ENCODE data around the gene CTU2. TPM values are rescaled to one million over a fixed set of nuclear protein-coding genes. Genes with fewer than 3 reads are reported as not detected.

Gene CTU2
- total and polyA plus RNA-seq, 2 donors (not counting 1 experiment from before 2014, with no cell fraction given), result 7.6 to 11.9 TPM

DNA sequence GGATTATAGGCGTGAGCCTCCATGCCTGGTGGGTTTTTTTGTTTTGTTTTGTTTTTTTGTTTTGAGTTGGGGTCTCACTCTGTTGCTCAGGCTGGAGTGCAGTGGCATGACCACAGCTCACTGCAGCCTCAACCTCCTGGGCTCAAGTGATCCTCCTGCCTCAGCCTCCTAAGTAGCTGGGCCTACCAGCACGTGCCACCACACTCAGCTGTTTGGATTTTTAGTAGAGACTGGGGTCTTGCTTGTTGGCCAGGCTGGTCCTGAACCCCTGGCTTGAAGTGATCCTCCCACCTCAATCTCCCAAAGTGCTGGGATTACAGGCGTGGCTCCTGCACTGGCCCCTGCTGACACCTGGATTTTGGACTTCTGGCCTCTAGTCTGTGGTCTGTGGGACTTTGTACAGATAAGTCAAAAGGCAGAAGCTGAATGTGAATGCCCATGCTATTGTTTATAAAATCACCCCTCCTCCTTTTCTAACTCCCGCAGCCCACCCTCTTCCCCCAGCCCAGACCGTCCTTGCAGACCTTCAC lies 25.7 kb upstream of the CTU2 start:
- H2AFZ ChIP-seq (ENCODE audit: low read length), result no peak overlapping the region
- no peak overlapping the region for H3K4me3 ChIP-seq (replicated peaks in 1 of 4; ENCODE audit: control extremely low read depth in 1 of 4, insufficient read depth in 1 of 4, low read depth in 3 of 4, low read length in 4 of 4)

GRCh38 chr16:88681084-88681680 lies 25.1 kb upstream of the CTU2 start:
- Histone ChIP-seq H3K4me1 (ENCODE audit: control insufficient read depth, extremely low read depth, insufficient read depth, low read length) (peaks cover 8% of the 10 kb centered on the region), H3K4me3 (replicated peaks in 1 of 4; ENCODE audit: control extremely low read depth in 1 of 4, insufficient read depth in 1 of 4, low read depth in 3 of 4, low read length in 4 of 4) (no peak overlapping the region), H3K27me3 (ENCODE audit: control insufficient read depth, insufficient read depth, low read length) (peaks cover 4% of the 10 kb centered on the region), H3K4me2 (ENCODE audit: extremely low read depth, insufficient read depth, low read length) (no peak overlapping the region), H2AFZ (ENCODE audit: low read length) (no peak overlapping the region), H4K20me1 (ENCODE audit: control insufficient read depth, extremely low read depth, insufficient read depth, low read length) (no peaks in the 10 kb centered on the region), H3K79me2 (ENCODE audit: control insufficient read depth, insufficient read depth, low read length) (no peaks in the 10 kb centered on the region), H3K27ac (ENCODE audit: insufficient read depth, low read length) (no peak overlapping the region), H3K9ac (ENCODE audit: insufficient read depth, low read length) (no peak overlapping the region), H3K9me3 (ENCODE audit: control insufficient read depth, insufficient read depth, low read depth, low read length) (no peaks in the 10 kb centered on the region), H3K36me3 (ENCODE audit: control insufficient read depth, insufficient read depth, low read length) (no peaks in the 10 kb centered on the region)
- no peak for DNase-seq (ENCODE audit: low read depth in 2 of 2)
- TF ChIP-seq CTCF (conservative IDR thresholded peaks at IDR 0.05 in 1 of 2, IDR thresholded peaks at IDR 0.05 in 1 of 2; ENCODE audit: low read depth in 1 of 2, low read length in 2 of 2), result no peak
- no peak for TF ChIP-seq EZH2 (IDR thresholded peaks at IDR 0.05; ENCODE audit: low read length, missing control alignments)

More for the DNA sequence above, 25.7 kb upstream of the CTU2 start:
- no peaks in the 10 kb centered on the region for H3K9me3 ChIP-seq (ENCODE audit: control insufficient read depth, insufficient read depth, low read depth, low read length)
- H3K9ac ChIP-seq (ENCODE audit: insufficient read depth, low read length), result no peak overlapping the region
- TF ChIP-seq EZH2 (IDR thresholded peaks at IDR 0.05; ENCODE audit: low read length, missing control alignments) (no peak), CTCF (conservative IDR thresholded peaks at IDR 0.05 in 1 of 2, IDR thresholded peaks at IDR 0.05 in 1 of 2; ENCODE audit: low read depth in 1 of 2, low read length in 2 of 2) (no peak)
- H3K4me1 ChIP-seq (ENCODE audit: control insufficient read depth, extremely low read depth, insufficient read depth, low read length), result peaks cover 8% of the 10 kb centered on the region
- H4K20me1 ChIP-seq (ENCODE audit: control insufficient read depth, extremely low read depth, insufficient read depth, low read length), result no peaks in the 10 kb centered on the region
- no peaks in the 10 kb centered on the region for H3K36me3 ChIP-seq (ENCODE audit: control insufficient read depth, insufficient read depth, low read length)
- no peak overlapping the region for H3K27ac ChIP-seq (ENCODE audit: insufficient read depth, low read length)
- H3K79me2 ChIP-seq (ENCODE audit: control insufficient read depth, insufficient read depth, low read length), result no peaks in the 10 kb centered on the region
- no peak for DNase-seq (ENCODE audit: low read depth in 2 of 2)
- H3K4me2 ChIP-seq (ENCODE audit: extremely low read depth, insufficient read depth, low read length), result no peak overlapping the region
- H3K27me3 ChIP-seq (ENCODE audit: control insufficient read depth, insufficient read depth, low read length), result peaks cover 4% of the 10 kb centered on the region

DNA sequence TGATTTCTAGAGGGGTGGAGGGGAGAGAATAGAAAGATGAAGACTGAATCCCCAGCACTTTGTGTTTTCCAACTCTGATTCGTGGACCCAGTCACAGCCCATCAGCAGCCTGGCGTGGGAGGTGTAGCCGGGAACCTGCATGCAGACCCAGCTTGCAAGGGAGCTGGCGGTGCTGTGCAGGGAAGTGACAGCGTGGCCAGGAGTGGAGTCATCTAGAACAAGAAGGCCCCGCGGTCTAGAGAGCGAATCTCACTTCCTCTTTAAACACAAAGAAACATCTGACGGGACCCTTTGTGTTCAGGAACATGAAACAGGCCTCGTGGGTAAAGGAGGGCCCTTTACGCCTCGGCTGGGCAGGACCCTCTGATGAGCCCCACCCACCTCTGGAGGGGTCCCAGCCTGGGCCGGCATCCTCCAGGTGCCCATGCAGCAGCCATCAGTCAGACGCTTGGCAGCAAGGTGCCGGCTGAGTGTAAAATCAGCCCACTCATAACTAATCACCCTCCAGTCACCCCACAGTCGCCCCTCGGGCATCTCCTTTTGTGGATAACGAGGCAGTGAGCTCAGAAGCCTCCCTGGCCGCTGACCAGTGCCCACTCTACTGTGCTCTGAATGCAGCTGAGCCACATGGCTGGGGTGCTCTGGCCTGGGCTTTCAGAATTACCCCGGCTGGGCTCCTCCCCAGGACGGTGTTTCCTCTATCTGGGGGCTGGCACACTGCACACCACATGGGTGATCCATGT lies 24.4 kb upstream of the CTU2 start:
- Histone ChIP-seq H3K27ac (ENCODE audit: insufficient read depth, low read length) (no peak overlapping the region), H3K4me3 (replicated peaks in 1 of 4; ENCODE audit: control extremely low read depth in 1 of 4, insufficient read depth in 1 of 4, low read depth in 3 of 4, low read length in 4 of 4) (no peak overlapping the region), H3K27me3 (ENCODE audit: control insufficient read depth, insufficient read depth, low read length) (peaks cover 4% of the 10 kb centered on the region), H3K36me3 (ENCODE audit: control insufficient read depth, insufficient read depth, low read length) (no peaks in the 10 kb centered on the region), H3K9ac (ENCODE audit: insufficient read depth, low read length) (no peak overlapping the region), H2AFZ (ENCODE audit: low read length) (peak overlapping the region; percentile 23), H3K9me3 (ENCODE audit: control insufficient read depth, insufficient read depth, low read depth, low read length) (no peaks in the 10 kb centered on the region), H4K20me1 (ENCODE audit: control insufficient read depth, extremely low read depth, insufficient read depth, low read length) (no peaks in the 10 kb centered on the region), H3K79me2 (ENCODE audit: control insufficient read depth, insufficient read depth, low read length) (no peaks in the 10 kb centered on the region), H3K4me1 (ENCODE audit: control insufficient read depth, extremely low read depth, insufficient read depth, low read length) (peaks cover 10% of the 10 kb centered on the region), H3K4me2 (ENCODE audit: extremely low read depth, insufficient read depth, low read length) (no peak overlapping the region)
- peak in 1 of 2 donors; percentile 28 for DNase-seq (ENCODE audit: low read depth in 2 of 2)
- no peak for TF ChIP-seq CTCF (conservative IDR thresholded peaks at IDR 0.05 in 1 of 2, IDR thresholded peaks at IDR 0.05 in 1 of 2; ENCODE audit: low read depth in 1 of 2, low read length in 2 of 2)
- TF ChIP-seq EZH2 (IDR thresholded peaks at IDR 0.05; ENCODE audit: low read length, missing control alignments), result no peak

Measured in fibroblast of lung (primary cell).